HepG2 (cell line): Measurements from ENCODE around the gene PTGR1. TPM values are rescaled to one million over a fixed set of nuclear protein-coding genes. Genes with fewer than 3 reads are reported as not detected.

ENCODE experiments used
- GFI1 ChIP-seq: sonication (generic); formaldehyde crosslinking; IDR thresholded peaks from 2 replicates; pipeline ENCODE4 v1.5.0; 2020; ENCODE audit warnings: missing genetic modification reagents, mild to moderate bottlenecking, borderline replicate concordance
- GZF1 ChIP-seq: sonication (generic); formaldehyde crosslinking; IDR thresholded peaks from 2 replicates; pipeline ENCODE4 v1.5.1; 2020; ENCODE audit warnings: mild to moderate bottlenecking, missing genetic modification reagents
- JUN ChIP-seq: sonication (generic); formaldehyde crosslinking; IDR thresholded peaks from 2 replicates; pipeline ENCODE4 v1.4.0; 2020; ENCODE audit warnings: mild to moderate bottlenecking, missing genetic modification reagents
- KDM2A ChIP-seq: sonication (generic); formaldehyde crosslinking; IDR thresholded peaks from 2 replicates; pipeline ENCODE4 v1.4.0; 2020; ENCODE audit warnings: low read depth, missing genetic modification reagents, borderline replicate concordance
- NPAS2 ChIP-seq: sonication (generic); formaldehyde crosslinking; IDR thresholded peaks from 2 replicates; pipeline ENCODE4 v1.8.0; 2022; ENCODE audit warnings: mild to moderate bottlenecking, missing genetic modification reagents, borderline replicate concordance
- RFX1 ChIP-seq: fragments of 450-650 bp; IDR thresholded peaks from 2 replicates; pipeline ENCODE4 v1.6.1; 2017
- SNAPC2 ChIP-seq: sonication (generic); formaldehyde crosslinking; IDR thresholded peaks from 2 replicates; pipeline ENCODE4 v1.8.1; 2022; ENCODE audit warnings: mild to moderate bottlenecking, missing genetic modification reagents
- SNAPC5 ChIP-seq: sonication (generic); formaldehyde crosslinking; IDR thresholded peaks from 2 replicates; pipeline ENCODE4 v1.8.1; 2023; ENCODE audit warnings: mild to moderate bottlenecking, missing genetic modification reagents, borderline replicate concordance
- TBL1XR1 ChIP-seq: fragments of 150-350 bp; IDR thresholded peaks from 2 replicates; pipeline ENCODE4 v1.6.1; 2014; ENCODE audit warnings: borderline replicate concordance, low read length; ENCODE audit not compliant: partially characterized antibody
- TGIF2 ChIP-seq: IDR thresholded peaks from 2 replicates; pipeline ENCODE4 v1.6.1; 2016; ENCODE audit warnings: control low read depth, missing compliant biosample characterization
- ZBTB20 ChIP-seq: sonication (generic); formaldehyde crosslinking; IDR thresholded peaks from 2 replicates; pipeline ENCODE4 v1.8.1; 2023; ENCODE audit warnings: missing genetic modification reagents, low read depth, mild to moderate bottlenecking, borderline replicate concordance
- ZBTB7B ChIP-seq: sonication (generic); formaldehyde crosslinking; IDR thresholded peaks from 2 replicates; pipeline ENCODE4 v1.4.0; 2020; ENCODE audit warnings: missing genetic modification reagents
- ZNF251 ChIP-seq: sonication (generic); formaldehyde crosslinking; IDR thresholded peaks from 2 replicates; pipeline ENCODE4 v1.9.0; 2021; ENCODE audit warnings: mild to moderate bottlenecking, missing genetic modification reagents
- ZNF333 ChIP-seq: sonication (generic); formaldehyde crosslinking; IDR thresholded peaks from 2 replicates; pipeline ENCODE4 v1.4.0; 2020; ENCODE audit warnings: mild to moderate bottlenecking, missing genetic modification reagents, borderline replicate concordance
- ZNF430 ChIP-seq: sonication (generic); formaldehyde crosslinking; IDR thresholded peaks from 2 replicates; pipeline ENCODE4 v1.9.0; 2021; ENCODE audit warnings: mild to moderate bottlenecking, missing genetic modification reagents
- ZNF503 ChIP-seq: sonication (generic); formaldehyde crosslinking; IDR thresholded peaks from 2 replicates; pipeline ENCODE4 v1.4.0; 2020; ENCODE audit warnings: missing genetic modification reagents
- ZNF598 ChIP-seq: sonication (generic); formaldehyde crosslinking; IDR thresholded peaks from 2 replicates; pipeline ENCODE4 v1.5.1; 2020; ENCODE audit warnings: mild to moderate bottlenecking, missing genetic modification reagents, borderline replicate concordance
- ZNF841 ChIP-seq: sonication (generic); formaldehyde crosslinking; IDR thresholded peaks from 2 replicates; pipeline ENCODE4 v1.8.1; 2023; ENCODE audit warnings: missing genetic modification reagents, borderline replicate concordance
- polyA plus RNA-seq, 8 experiments: library from polyadenylated mRNA; depleted of rRNA in 3 of 8; stranded (reverse) in 7 of 8; unstranded in 1 of 8; fragments of >200 nt; fragmentation: Illumina TruSeq in 4 of 8; extraction: Trizol in 4 of 8; gene quantifications; 2 replicates each; pipeline versions ENCODE4 v1.2.1 to v1.2.3, GENCODE V29; 2011 to 2016; ENCODE audit warnings: low read depth in 4 of 8, missing spikeins in 1 of 8, mixed read lengths in 1 of 8; ENCODE audit not compliant: insufficient read depth in 1 of 8
- total RNA-seq, 5 experiments: library from RNA; depleted of rRNA; stranded (reverse); fragments of >200 nt; fragmentation: Illumina TruSeq; extraction: Trizol; gene quantifications; 2 replicates each; pipeline ENCODE4 v1.2.3, GENCODE V29; 2016; ENCODE audit warnings: low read depth in 1 of 5
- TF ChIP-seq, protein P1 (sequence below): sonication (generic); formaldehyde crosslinking; IDR thresholded peaks from 2 replicates; pipeline ENCODE4 v1.4.0; 2020; ENCODE audit warnings: missing genetic modification reagents
- TF ChIP-seq, protein P2 (sequence below): sonication (generic); formaldehyde crosslinking; IDR thresholded peaks from 2 replicates; pipeline ENCODE4 v1.4.0; 2020; ENCODE audit warnings: low read depth, mild to moderate bottlenecking, missing genetic modification reagents
- TF ChIP-seq, protein P3 (sequence below): sonication (generic); formaldehyde crosslinking; IDR thresholded peaks from 2 replicates; pipeline ENCODE4 v1.4.0; 2020; ENCODE audit warnings: missing genetic modification reagents; ENCODE audit errors: not compliant biosample characterization

Gene PTGR1
- total and polyA plus RNA-seq, 2 of the 13 experiments (the other 11 are each of a cell fraction or from before 2014, with no cell fraction given): 6.0 to 15.8 TPM

- TF ChIP-seq, protein P1, sequence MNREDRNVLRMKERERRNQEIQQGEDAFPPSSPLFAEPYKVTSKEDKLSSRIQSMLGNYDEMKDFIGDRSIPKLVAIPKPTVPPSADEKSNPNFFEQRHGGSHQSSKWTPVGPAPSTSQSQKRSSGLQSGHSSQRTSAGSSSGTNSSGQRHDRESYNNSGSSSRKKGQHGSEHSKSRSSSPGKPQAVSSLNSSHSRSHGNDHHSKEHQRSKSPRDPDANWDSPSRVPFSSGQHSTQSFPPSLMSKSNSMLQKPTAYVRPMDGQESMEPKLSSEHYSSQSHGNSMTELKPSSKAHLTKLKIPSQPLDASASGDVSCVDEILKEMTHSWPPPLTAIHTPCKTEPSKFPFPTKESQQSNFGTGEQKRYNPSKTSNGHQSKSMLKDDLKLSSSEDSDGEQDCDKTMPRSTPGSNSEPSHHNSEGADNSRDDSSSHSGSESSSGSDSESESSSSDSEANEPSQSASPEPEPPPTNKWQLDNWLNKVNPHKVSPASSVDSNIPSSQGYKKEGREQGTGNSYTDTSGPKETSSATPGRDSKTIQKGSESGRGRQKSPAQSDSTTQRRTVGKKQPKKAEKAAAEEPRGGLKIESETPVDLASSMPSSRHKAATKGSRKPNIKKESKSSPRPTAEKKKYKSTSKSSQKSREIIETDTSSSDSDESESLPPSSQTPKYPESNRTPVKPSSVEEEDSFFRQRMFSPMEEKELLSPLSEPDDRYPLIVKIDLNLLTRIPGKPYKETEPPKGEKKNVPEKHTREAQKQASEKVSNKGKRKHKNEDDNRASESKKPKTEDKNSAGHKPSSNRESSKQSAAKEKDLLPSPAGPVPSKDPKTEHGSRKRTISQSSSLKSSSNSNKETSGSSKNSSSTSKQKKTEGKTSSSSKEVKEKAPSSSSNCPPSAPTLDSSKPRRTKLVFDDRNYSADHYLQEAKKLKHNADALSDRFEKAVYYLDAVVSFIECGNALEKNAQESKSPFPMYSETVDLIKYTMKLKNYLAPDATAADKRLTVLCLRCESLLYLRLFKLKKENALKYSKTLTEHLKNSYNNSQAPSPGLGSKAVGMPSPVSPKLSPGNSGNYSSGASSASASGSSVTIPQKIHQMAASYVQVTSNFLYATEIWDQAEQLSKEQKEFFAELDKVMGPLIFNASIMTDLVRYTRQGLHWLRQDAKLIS (CRISPR knock-in tag): no peak
- TF ChIP-seq SNAPC2 (no peak; the same call in 1 of the 2 replicates), ZNF251 (CRISPR knock-in tag) (no peak), TGIF2 (CRISPR knock-in tag) (no peak; the same call in 1 of the 2 replicates), GFI1 (no peak; the same call in 1 of the 2 replicates), ZNF598 (CRISPR knock-in tag) (0 out of 2 replicates have a peak, but pooled peaks have one; percentile 30), ZNF503 (peak; percentile 55; the same call in 1 of the 2 replicates), SNAPC5 (CRISPR knock-in tag) (no peak), RFX1 (peak; percentile 83), JUN (CRISPR knock-in tag) (peak; percentile 33; the same call in 1 of the 2 replicates), KDM2A (CRISPR knock-in tag) (no peak; the same call in 1 of the 2 replicates), GZF1 (no peak), ZNF333 (CRISPR knock-in tag) (no peak), NPAS2 (no peak), ZBTB7B (CRISPR knock-in tag) (0 out of 2 replicates have a peak, but pooled peaks have one; percentile 1), TBL1XR1 (peak; percentile 42), ZBTB20 (CRISPR knock-in tag) (no peak; the same call in 1 of the 2 replicates), ZNF430 (no peak; the same call in 1 of the 2 replicates), ZNF841 (no peak)
- TF ChIP-seq, protein P2, sequence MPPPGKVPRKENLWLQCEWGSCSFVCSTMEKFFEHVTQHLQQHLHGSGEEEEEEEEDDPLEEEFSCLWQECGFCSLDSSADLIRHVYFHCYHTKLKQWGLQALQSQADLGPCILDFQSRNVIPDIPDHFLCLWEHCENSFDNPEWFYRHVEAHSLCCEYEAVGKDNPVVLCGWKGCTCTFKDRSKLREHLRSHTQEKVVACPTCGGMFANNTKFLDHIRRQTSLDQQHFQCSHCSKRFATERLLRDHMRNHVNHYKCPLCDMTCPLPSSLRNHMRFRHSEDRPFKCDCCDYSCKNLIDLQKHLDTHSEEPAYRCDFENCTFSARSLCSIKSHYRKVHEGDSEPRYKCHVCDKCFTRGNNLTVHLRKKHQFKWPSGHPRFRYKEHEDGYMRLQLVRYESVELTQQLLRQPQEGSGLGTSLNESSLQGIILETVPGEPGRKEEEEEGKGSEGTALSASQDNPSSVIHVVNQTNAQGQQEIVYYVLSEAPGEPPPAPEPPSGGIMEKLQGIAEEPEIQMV (CRISPR knock-in tag): peak; percentile 58; the same call in 1 of the 2 replicates
- TF ChIP-seq, protein P3, sequence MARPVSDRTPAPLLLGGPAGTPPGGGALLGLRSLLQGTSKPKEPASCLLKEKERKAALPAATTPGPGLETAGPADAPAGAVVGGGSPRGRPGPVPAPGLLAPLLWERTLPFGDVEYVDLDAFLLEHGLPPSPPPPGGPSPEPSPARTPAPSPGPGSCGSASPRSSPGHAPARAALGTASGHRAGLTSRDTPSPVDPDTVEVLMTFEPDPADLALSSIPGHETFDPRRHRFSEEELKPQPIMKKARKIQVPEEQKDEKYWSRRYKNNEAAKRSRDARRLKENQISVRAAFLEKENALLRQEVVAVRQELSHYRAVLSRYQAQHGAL: peak; percentile 68
Observed at GRCh38 chr9:111631214-111631971, 31.9 kb upstream of the PTGR1 start, which contains the start of gene DNAJC25 (continued).
